Adrenal gland (tissue), 12 donors: ENCODE measurements around the gene ADAMTSL5. TPM values are rescaled to one million over a fixed set of nuclear protein-coding genes. Genes with fewer than 3 reads are reported as not detected.
"Not testable (repeated sequence)": the region's sequence is repeated elsewhere in the genome, so short reads cannot be mapped to it uniquely, and the experiment has no call there.

Experiments
- DNase-seq, 7 donors: peaks; one replicate each; pipeline ENCODE4 v3.0.0-alpha.2; 2019 to 2020
- H3K27ac ChIP-seq, 5 donors: fragments of 200-600 bp; sonication (generic) in 4 of 5; 1 replicate in 3 of 5; 2 replicates in 2 of 5; pipeline versions ENCODE4 v1.5.1 to v1.8.0; 2016 to 2020; ENCODE audit warnings: mild to moderate bottlenecking in 1 of 5
- H3K27me3 ChIP-seq: fragments of 200-600 bp; 2 replicates; pipeline ENCODE4 v1.8.0; 2021
- H3K36me3 ChIP-seq, 2 donors: fragments of 200-600 bp; replicated peaks in 1 of 2; 1 replicate in 1 of 2; 2 replicates in 1 of 2; pipeline versions ENCODE4 v1.5.1 to v1.8.0; 2018 to 2022
- H3K4me1 ChIP-seq, 2 donors: fragments of 200-600 bp; replicated peaks in 1 of 2; 1 replicate in 1 of 2; 2 replicates in 1 of 2; pipeline versions ENCODE4 v1.5.1 to v1.8.0; 2018 to 2021
- H3K4me3 ChIP-seq, 4 donors: fragments of 200-600 bp; sonication (generic) in 3 of 4; one replicate each; pipeline ENCODE4 v1.5.1; 2016 to 2018
- H3K9me3 ChIP-seq, 3 donors: fragments of 200-600 bp; sonication (generic) in 1 of 3; replicated peaks in 1 of 3; 1 replicate in 2 of 3; 2 replicates in 1 of 3; pipeline versions ENCODE4 v1.5.1 to v1.8.0; 2016 to 2021
- POLR2A ChIP-seq, 2 donors: fragments of 450-650 bp; IDR thresholded peaks; one replicate each; pipeline ENCODE4 v1.6.1; 2017; ENCODE audit warnings: antibody characterized with exemption in 2 of 2, mild to moderate bottlenecking in 2 of 2, moderate library complexity in 1 of 2
- WGBS, 4 donors: extraction: QIAGEN DNeasy Blood & Tissue Kit in 2 of 4; methylation state at CpG; one replicate each; pipeline versions ENCODE4 v1.1.5 to v1.1.7; 2013 to 2017; 5-methylcytosine and 5-hydroxymethylcytosine counted together
- intact Hi-C, 2 donors: fragments of 100-400 bp; cut with DNase I; formaldehyde crosslinking; loops; one replicate each; pipeline versions ENCODE4 v1.14.1 to v1.15.0; 2022 to 2023
- polyA plus RNA-seq, 3 donors: library from polyadenylated mRNA; stranded (reverse); fragments of 200-250 nt in 2 of 3; fragments of 350-450 nt in 1 of 3; fragmentation: Illumina TruSeq in 1 of 3; extraction: RNeasy Lipid Tissue Mini Kit (QIAGEN cat#74804) in 1 of 3; gene quantifications; one replicate each; pipeline ENCODE4 v1.2.3, GENCODE V29; 2013 to 2014
- total RNA-seq, 9 donors: library from RNA; depleted of rRNA in 4 of 9; stranded (reverse); fragments of >200 nt in 4 of 9; fragments of 120-200 nt in 1 of 9; fragmentation: NEBNext Ultra II Directional in 1 of 9; extraction: Animal tissue kit (Norgen Biotek cat#: 25700) in 1 of 9; gene quantifications; one replicate each; pipeline versions ENCODE4 v1.1.0 to v1.2.4, GENCODE V29; 2013 to 2023
- TF ChIP-seq, protein P1 (sequence below), 6 experiments: fragments of 450-650 bp in 4 of 6; fragments of 200-600 bp in 2 of 6; sonication (generic) in 1 of 6; IDR thresholded peaks; 1 replicate in 5 of 6; 2 replicates in 1 of 6; pipeline versions ENCODE4 v1.5.1 to v1.8.0; 2016 to 2021; ENCODE audit warnings: antibody characterized with exemption in 6 of 6, mild to moderate bottlenecking in 2 of 6, moderate library complexity in 1 of 6
- donor health status: healthy with polysubstance abuse.
- donor health status: Bipolar disorder and iron deficiency.
- donor health status: DM: yes; HTN: yes; CAD: no.
- donor health status: DM: no; HTN: no; CAD: no.
- donor health status: DM: no; HTN: no; CAD: no.
- donor health status: DM: yes; HTN: yes; CAD: no.

The ADAMTSL5 gene
- total and polyA plus RNA-seq, 12 donors: 0.61 to 8.8 (median 1.8) TPM

DNA sequence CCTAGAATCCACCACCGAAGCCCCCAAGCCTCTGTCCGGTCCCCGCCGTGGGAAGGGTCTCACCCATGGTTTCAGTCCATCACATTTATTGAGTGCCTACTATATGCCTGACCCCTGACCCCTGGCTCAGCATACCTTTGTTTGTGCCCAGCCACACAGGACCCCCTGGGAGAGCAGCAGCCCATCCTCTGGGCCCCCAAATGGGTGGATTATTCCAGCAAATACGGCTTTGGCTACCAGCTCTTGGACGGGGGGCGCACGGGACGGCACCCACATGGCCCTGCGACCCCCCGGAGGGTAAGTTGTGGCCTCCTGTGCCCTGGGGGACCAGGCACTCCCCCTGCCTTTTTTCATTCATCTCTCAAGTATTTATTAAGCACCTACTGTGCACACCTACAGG lies 18.8 kb upstream of the ADAMTSL5 start:
- TF ChIP-seq POLR2A (IDR thresholded peaks at IDR 0.05): no peak
- TF ChIP-seq, protein P1, sequence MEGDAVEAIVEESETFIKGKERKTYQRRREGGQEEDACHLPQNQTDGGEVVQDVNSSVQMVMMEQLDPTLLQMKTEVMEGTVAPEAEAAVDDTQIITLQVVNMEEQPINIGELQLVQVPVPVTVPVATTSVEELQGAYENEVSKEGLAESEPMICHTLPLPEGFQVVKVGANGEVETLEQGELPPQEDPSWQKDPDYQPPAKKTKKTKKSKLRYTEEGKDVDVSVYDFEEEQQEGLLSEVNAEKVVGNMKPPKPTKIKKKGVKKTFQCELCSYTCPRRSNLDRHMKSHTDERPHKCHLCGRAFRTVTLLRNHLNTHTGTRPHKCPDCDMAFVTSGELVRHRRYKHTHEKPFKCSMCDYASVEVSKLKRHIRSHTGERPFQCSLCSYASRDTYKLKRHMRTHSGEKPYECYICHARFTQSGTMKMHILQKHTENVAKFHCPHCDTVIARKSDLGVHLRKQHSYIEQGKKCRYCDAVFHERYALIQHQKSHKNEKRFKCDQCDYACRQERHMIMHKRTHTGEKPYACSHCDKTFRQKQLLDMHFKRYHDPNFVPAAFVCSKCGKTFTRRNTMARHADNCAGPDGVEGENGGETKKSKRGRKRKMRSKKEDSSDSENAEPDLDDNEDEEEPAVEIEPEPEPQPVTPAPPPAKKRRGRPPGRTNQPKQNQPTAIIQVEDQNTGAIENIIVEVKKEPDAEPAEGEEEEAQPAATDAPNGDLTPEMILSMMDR (IDR thresholded peaks at IDR 0.05): no peak
- intact Hi-C loops: no loop called here
- H3K9me3 ChIP-seq: no peaks in the 10 kb centered on the region
- H3K36me3 ChIP-seq: no peaks in the 10 kb centered on the region
- WGBS, 4 donors: 86 to 96% (median 92%) methylated on average over 4 to 11 of the region's 11 CpGs
- H3K27ac ChIP-seq: no peak overlapping the region
- H3K4me1 ChIP-seq: no peaks in the 10 kb centered on the region
- DNase-seq: no peak
- no peak overlapping the region for H3K4me3 ChIP-seq
- peaks cover 15% of the 10 kb centered on the region for H3K27me3 ChIP-seq

DNA sequence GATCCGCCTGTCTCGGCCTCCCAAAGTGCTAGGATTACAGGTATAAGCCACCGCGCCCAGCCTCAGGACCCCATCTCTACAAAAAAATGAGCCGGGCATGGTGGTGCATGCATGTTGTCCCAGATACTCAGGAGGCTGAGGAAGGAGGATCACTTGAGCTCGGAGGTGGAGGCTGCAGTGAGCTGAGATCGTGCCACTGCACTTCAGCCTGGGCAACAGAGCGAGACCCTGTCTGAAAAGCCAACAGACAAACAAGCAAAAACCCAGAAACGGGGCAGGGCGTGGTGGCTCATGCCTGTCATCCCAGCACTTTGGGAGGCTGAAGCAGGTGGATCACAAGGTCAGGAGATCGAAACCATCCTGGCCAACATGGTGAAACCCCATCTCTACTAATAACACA lies 18.0 kb upstream of the ADAMTSL5 start:
- H3K9me3 ChIP-seq, H3K27ac ChIP-seq, H3K4me3 ChIP-seq, intact Hi-C loops, H3K4me1 ChIP-seq, H3K36me3 ChIP-seq, DNase-seq: not testable (repeated sequence)
- peaks cover 23% of the 10 kb centered on the region for H3K27me3 ChIP-seq
- 85 to 91% (median 86%) methylated on average over 10 to 11 of the region's 11 CpGs for WGBS, 4 donors

DNA sequence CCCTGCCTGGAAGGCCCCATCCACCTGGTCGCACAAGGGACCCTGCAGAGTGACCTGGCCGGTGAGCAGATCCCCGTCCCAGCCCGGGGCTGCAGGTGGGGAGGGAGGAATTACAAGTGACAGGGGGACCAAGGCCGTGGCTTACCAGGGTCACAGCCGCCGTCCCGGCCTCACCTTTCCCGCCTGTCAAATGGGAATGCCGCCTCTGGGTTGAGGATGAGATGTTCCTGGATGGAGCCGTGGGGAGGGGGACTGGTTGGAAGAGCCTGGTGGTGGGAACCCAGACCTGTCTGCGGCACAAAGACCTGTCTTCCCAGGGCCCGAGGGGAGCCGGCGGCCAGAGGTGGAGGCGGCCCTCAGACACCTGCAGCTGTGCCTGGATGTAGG lies 16.6 kb upstream of the ADAMTSL5 start:
- no peak overlapping the region for H3K27ac ChIP-seq
- H3K4me1 ChIP-seq: no peaks in the 10 kb centered on the region
- 59 to 79% (median 66%) methylated on average over 1 to 16 of the region's 16 CpGs for WGBS, 4 donors
- no peak for DNase-seq
- H3K9me3 ChIP-seq: no peaks in the 10 kb centered on the region
- no peak overlapping the region for H3K4me3 ChIP-seq
- intact Hi-C loops: no loop called here
- peaks cover 35% of the 10 kb centered on the region for H3K27me3 ChIP-seq
- no peaks in the 10 kb centered on the region for H3K36me3 ChIP-seq
- TF ChIP-seq, protein P1 (IDR thresholded peaks at IDR 0.05): no peak
- no peak for TF ChIP-seq POLR2A (IDR thresholded peaks at IDR 0.05)

DNA sequence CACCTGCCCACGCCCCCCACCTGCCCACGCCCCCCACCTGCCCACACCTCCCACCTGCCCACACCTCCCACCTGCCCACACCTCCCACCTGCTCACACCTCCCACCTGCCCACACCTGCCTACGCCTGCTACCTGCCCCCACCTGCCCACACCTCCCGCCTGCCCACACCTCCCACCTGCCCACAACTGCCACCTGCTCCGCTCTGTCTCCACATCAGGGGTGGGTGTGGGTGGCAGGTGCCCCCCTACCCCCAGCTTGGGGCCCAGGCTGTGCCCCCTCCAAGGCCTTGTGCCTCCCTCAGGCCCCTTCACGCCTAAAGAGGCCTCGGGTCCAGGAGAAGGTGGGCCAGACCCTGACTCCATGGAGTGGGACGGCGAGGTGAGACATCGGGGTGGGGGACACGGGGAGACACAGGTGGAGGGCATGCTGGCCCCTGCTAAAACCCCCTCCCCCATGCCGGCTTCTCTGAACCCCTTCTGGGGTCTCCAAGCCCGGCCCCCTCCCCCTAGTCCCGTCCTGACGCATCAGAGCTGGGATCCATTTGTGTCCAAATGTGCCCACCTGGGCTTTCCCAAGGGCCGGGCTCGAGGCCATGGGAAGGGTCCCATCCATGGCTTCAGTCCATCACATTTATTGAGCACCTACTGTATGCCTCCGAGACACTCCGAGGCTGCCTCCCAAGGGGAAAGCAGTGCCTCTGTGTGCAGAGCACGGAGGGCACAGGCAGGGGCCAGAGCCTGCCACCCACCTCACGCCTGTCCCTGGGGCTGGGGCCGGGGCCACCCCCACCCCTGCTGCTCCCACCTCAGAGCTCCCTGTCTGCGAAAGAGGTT lies 16.0 kb upstream of the ADAMTSL5 start:
- no peaks in the 10 kb centered on the region for H3K4me1 ChIP-seq
- no peak for TF ChIP-seq POLR2A (IDR thresholded peaks at IDR 0.05)
- TF ChIP-seq, protein P1 (IDR thresholded peaks at IDR 0.05): no peak
- no peak overlapping the region for H3K4me3 ChIP-seq
- 63 to 79% (median 76%) methylated on average over 16 to 22 of the region's 23 CpGs for WGBS, 4 donors
- H3K36me3 ChIP-seq: no peaks in the 10 kb centered on the region
- H3K27me3 ChIP-seq: peaks cover 41% of the 10 kb centered on the region
- DNase-seq: no peak
- H3K9me3 ChIP-seq: no peaks in the 10 kb centered on the region
- intact Hi-C loops: no loop called here
- no peak overlapping the region for H3K27ac ChIP-seq
